Renal pelvis (tissue), 4 donors: ENCODE results near the gene SCN10A. TPM values are rescaled to one million over a fixed set of nuclear protein-coding genes. Genes with fewer than 3 reads are reported as not detected.

Experiments
- DNase-seq: peaks from one replicate; pipeline ENCODE4 v3.0.0-alpha.2; 2013
- polyA plus RNA-seq, 3 donors: library from polyadenylated mRNA; unstranded; fragments of 120-200 nt; gene quantifications; one replicate each; pipeline ENCODE4 v1.2.1, GENCODE V29; 2013; ENCODE audit not compliant: insufficient read length in 3 of 3

The SCN10A gene
- polyA plus RNA-seq, 3 donors: not detected

DNA sequence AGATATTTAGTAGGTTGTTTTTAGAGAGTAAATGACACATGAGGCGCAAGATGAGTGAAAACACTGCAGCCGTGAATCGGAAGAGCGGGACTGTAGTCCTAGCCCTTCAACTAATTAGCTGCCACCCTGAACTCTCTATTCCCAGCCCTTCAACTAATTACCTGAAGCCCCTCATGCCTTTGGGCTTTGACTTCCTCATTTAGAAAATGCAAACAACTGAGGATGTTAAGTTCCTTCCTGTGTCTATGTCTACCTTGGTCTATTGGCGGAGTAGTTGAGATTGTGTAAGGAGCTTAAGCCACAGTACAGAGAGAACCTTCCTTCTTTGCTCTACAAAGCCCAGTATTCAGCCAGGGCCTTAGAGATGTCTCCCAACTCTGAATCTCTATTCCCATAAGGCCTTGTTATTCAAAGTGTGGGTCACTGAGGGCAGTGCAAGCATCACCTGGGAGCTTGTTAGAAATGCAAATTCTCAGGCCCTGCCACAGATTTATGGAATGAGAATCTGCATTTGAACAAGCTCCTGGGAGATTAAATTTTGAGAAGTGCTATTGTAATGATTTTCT, 94.7 kb downstream of the SCN10A start:
- DNase-seq: no peak

DNA sequence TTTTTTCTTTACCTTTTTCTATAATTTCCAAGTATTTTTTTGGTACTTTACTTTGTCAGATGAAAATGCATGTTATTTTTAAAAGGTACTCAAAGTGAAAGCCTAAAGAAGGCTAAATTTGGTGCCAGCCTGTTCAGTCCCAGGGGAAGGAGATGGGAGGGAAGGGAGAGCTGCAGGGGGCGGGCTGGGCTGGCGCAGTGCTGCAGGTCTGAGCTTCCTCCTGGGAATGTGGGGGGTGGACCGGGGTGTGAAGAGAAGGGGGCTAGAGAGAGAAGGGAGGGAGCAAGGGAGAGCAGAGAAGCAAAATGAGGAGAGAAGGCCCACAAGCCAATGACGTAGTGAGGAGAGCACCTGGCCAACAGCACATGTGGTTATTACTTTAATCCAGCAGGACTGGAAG, 95.6 kb downstream of the SCN10A start:
- DNase-seq: no peak

DNA sequence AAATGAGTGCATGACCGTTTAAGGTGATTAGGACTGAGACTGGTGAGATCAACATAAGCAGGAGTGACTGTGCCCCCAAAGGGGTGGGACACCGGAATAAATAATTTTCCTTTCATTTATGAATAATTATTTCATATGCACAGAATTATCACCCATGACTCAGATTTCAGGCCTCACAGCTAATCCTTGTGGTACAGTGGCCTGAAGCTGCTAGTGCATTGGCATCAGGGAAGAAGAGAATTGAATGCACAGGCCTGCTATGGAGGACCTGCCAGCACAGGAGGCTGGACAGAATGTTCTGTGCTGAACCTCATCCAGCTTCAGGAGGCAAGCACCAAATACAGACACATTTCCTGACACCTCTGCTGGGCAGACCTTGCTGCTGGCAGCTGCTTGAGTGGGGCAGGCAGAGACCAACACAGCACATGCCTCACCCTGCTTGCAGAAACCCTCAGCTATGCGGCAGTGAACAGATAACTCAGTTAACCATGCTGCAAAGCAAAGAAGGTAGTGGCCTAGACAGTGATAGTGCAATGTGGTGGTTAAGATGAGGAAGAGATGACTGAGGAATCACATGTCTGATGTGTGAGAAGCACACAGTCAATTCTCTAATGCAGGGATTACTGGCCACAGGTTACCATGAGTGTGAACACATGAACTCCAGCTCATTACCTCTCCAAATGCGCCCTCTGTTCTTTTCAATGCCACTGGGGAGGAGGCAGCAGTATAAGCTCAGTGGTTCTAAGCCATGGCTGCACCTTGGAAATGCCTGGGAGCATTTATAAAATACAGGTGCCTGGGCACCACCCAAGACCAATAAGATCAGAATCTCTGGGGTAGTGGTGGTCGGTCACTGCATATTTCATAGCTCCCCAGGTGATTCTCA, 98.4 kb downstream of the SCN10A start:
- no peak for DNase-seq

DNA sequence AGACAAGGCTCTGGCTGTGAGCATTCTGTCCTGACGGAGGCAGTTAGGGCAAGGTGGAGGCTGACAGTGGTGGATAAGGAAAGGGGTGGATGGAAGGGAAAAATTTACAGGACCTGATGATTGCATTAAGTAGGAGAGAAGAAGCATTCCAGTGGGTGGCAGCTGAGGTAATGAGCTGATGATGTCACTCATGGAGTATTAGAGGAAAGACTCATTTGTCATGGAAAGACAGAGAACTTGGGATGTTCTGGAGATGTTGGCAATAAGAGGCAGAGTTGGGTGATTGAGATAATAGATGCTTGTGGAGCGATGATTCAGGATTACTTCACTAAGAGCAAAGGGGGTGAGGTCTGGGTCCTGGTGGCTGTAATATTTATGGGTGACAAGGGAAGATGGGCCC, 102.9 kb downstream of the SCN10A start:
- DNase-seq: no peak

DNA sequence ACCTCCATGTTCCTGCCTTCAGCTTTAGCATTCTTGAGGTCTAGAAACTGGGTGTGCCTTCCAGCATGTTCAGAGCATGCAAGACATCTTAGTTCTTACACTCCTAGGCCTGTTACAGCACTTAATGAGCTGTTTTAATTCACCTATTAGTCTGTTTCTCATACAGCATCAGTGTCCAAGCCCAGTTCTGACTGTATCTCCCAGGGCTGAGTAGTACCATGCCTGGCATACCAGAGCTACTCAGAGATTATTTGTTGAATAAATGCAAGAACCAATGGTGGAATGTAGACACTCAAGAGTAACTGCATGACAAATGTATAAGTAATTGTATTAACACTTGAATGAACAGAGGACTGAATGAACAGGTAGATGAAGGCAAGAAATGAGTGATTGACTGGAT, 104.7 kb downstream of the SCN10A start:
- DNase-seq: no peak

DNA sequence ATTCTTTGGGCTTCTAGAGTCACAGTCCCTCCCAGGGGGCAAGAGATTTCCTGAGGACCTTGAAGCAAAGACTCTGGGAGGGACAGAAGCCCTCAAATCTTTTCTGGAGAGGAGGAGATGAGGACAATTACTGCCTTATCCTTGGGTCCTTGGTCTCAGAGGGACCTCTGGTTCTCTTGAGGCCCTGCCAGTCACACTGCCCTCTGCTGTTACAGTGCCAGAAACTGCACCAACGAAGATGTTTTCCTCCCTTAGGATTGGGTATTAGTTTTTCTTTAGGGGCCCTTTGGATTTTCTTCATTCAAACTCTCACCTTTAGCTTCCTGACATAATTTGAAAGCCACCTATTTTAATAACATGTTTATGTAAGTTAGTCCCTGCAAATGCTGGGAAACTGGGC, 108.3 kb downstream of the SCN10A start:
- no peak for DNase-seq

DNA sequence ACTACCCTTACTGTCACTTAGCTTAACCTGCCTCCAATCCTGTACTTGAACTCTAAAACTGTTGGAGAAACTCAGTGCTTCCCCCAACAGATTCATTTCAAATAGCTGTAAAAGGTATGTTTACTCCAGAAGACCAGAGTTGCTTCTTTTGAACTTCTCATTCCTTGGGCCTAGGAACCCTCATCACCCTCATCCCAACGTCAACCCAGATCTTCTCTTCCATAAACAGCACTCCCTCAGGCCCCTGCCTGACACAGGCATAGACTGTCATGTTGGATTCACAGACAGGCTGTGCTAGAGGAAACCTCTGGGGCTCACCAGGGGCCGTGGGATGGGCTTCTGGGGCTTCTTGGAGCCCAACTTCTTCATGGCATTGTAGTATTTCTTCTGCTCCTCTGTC, 109.1 kb downstream of the SCN10A start:
- DNase-seq: no peak

DNA sequence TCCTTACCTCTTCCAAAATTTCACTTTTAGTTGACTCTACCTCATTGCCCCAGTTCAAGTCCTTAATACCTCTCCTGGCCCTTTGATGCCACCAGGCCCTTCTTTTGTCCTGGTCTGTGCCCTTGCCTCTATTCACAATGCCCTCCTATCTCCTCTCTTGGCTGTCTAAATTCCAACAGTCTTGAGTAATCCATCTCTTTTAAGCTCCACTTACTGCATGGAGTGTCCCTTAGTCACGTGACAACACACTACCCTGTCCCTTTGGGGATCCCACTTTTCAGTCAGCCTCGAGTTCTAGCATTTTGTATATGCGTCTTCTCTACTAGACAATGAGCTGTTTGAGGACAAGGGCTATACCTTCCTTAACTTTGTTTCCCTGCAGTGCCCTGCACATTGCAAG, 113.8 kb downstream of the SCN10A start:
- no peak for DNase-seq

DNA sequence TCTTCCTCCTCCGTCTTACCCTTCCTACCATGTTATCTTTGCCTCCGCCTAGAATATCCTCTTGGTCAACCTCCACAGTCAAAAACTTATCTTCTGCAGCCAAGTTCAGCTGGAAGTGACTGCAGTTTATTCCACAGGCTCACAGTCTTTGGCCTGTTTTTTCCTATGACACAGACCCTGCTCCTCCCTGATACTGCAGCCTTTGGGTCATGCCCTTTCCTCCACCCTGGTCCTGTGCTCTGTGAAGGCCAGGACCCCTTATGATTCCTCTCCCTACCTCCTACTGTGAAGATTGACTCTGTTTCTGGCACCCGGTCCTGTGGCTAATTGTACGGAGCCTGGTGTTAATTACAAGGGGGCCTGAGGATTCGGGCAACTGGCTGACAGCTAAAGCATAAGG, 117.3 kb downstream of the SCN10A start:
- no peak for DNase-seq

DNA sequence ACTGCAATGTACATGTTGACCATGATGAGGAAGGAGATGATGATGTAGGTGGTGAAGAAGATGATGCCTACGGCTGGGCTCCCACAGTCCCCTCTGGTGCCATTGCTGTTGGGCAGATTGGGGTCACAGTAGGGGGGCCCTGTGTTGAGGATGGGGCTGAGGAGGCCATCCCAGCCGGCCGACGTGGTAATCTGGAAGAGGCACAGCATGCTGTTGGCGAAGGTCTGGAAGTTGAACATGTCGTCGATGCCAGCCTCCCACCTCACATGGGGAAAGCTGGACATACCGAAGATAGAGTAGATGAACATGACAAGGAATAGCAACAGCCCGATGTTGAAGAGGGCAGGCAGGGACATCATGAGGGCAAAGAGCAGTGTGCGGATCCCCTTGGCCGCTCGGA, 118.0 kb downstream of the SCN10A start:
- DNase-seq: no peak

DNA sequence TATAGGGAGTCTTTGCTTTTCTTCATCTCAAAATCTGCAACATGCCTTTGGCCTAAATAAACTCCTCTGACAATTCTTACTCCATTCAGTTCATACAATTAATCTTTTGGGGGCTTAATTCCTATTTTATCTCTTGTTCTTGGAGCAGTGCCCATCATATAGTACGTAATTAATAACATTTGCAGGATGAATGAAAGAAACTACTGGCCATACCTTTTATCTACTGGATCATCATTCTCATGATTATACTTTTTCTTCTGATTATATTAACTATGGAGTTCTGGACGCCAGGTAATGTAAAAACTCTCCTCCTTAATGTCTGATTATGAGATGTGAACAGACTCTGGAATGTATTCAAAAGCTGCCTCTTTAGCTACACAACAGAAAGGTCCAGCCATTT, 120.0 kb downstream of the SCN10A start:
- no peak for DNase-seq

DNA sequence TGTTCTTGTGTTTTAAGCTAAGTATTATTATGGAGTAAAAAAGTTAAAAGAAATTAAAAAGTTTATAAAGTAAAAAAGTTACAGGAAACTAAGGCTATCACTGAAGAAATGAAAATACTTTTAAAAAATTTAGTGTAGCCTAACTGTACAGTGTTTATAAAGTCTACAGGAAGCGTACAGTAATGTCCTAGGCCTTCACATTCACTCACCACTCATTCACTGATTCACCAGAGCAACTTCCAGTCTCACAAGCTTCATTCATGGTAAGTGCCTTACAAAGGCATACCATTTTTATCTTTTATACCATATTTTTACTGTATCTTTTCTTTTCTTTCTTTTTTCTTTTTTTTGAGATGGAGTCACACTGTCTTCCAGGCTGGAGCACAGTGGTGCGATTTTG, 125.8 kb downstream of the SCN10A start:
- no peak for DNase-seq

DNA sequence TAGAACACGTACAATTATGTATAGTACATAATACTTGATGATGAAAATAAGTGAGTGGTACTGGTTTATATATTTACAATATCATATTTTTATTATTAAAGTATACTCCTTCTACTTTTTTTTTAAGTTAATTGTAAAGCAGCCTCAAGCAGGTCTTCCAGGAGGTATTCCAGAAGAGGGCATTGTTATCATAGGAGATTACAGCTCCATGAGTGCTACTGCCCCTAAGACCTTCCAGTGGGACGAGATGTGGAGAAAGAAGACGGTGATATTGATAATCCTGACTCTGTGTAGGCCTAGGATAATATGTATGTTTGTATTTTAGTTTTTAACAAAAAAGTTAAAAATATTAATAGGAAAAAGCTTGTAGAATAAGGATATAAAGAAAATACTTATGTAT, 126.2 kb downstream of the SCN10A start:
- DNase-seq: no peak

DNA sequence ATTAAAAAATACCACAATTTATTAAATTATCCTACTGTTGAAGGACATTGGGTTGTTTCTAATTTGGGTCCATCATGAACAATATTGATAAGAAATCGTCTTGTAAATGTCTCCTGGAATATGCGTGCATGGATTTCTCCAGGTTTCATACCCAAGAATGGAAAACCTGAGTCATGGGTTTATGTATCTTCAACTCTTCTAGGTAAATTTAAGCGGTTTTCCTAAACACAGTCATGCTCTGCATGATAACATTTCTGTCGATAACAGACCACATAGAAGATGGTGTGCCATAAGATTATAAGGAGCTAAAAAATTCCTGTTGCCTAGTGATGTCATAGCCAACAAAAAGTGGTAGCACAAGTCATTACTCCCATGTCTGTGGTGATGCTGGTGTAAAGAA, 126.7 kb downstream of the SCN10A start:
- DNase-seq: no peak

DNA sequence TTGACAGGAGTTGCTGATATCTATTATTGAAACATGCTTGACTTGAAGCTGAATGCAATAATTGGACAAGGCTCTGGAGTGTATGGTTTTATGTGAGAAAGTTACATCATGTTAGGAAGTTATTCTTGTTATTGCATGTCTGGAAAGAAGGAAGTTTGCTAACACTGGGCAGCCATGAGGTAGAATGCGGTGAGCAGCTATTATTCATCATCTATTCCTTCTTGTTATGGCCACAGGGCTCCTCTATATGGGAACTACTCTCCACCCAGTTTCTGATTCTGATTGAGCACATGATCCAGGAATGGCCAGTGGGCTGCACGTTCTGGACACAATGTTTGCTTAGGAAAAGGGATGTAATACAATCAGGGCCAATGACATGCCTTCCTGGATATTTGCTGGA, 128.7 kb downstream of the SCN10A start:
- no peak for DNase-seq

DNA sequence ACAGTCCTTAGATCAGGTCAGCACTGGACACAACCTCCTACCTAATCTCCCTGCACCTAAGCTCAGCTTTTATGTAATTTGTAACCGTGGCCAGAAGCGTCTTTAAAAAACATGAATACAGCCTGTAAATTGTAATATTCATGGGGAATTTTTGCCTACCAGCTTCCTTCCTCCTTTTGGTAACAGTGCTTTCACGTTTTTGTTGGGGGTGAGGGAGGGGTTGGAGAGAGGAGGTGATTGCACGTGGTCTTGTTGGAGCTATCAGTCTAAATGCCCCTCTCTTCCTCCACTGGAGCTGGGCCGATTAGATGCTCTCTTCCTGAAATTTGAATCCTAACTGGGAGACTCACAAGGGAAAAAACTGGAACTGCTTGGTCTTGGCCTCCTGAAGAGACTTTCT, 131.5 kb downstream of the SCN10A start:
- no peak for DNase-seq

DNA sequence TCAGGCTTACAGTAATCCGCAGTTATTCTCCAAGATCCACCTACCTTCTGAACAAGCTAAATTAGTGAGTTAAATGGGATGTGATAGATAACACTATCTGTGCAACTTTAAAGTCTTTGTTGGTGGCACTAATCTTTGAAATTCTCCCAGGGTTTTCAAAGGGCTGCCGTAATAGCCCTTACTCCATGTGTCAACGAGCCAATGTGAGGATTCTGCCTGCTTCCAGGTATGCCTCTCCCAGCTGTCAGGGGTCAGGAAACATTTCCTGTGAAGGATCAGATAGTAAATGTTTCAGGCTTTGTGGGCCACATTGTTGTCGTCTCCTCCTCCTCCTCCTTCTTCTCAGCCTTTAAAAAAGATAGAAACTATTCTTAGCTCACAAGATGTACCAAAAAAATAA, 146.3 kb downstream of the SCN10A start:
- no peak for DNase-seq

DNA sequence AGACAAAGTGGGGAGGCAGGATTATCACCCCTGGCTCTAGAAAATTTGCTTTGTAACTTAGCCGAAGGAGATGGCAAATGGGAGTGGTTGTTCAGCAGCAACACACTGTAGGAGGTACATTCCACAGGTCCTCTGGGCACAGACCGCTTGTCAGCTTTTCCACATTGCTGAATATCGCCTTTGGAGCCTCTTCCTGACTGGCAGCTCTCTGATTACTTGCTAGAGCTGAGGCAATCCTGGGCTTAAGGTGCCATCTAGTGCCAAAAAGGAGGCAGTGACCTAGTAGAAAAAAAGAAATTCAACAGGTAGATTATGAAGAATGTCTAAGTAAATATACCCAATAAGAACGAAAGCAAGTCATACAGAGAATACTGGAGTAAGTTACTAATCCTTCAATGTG, 153.5 kb downstream of the SCN10A start:
- no peak for DNase-seq

DNA sequence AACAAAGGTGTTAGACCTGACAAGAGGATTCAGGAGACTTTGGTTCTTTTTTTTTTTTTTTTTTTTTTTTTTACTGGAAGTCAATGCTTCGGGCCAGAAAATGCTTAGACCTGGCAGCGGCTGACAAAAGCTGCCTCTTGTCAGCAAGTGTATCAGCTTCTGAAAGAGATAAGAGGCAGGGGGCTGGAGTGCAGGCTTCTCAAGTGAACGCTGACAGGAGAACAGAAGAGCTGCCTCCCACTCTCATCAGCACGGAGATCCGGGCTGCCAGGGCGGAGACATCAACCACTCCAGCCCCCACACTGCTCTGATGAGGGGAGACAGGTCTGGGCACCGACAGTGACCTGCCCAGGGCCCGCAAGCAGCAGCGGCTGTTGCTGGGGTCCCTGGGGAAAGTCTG, 157.2 kb downstream of the SCN10A start:
- DNase-seq: no peak

DNA sequence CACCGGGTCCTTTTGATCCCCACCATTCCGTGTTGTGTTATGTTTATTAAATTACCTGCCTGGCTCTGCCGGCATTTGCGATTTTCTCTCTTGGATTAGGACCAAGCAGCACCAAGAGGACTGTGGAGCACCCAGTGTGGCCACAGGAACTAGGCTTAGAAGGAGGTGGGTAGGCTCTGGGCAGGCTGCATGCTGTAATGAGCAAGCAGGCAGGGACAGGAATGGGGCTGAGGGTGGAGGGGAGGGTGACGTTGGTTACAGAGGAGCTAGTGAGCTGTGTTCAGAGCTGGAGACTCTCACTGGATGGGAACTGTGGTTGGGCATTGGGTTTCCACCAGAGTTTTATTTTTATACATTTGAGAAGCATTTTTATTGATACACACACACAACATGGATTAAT, 158.6 kb downstream of the SCN10A start:
- no peak for DNase-seq

DNA sequence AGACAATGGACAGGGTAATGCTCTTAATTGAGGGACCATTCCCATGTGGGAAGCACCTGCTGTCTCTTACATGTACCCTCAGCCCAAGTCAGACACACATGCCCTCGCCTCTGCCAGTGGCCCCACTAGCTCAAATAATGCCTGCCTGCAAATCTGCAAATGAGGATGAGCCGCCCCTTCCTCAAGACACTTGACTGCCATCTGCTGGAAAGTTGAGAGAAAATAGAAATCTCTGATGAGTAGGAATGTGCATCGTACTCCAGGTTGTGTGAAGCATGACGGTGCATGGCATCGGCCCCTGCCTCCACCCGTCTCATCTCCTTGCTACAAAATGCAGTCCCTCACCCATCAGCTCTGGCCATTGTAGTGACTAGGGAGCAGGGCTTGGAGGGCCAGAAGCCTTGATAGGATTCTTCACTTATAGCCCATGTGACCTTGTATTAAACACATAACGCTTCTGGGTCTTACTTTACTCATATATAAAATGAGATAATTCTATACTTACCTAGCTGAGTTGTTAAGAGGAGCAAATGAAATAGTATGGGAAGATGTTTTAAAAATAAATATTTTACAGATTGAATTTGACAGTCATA, 160.2 kb downstream of the SCN10A start:
- peak; percentile 64 for DNase-seq

DNA sequence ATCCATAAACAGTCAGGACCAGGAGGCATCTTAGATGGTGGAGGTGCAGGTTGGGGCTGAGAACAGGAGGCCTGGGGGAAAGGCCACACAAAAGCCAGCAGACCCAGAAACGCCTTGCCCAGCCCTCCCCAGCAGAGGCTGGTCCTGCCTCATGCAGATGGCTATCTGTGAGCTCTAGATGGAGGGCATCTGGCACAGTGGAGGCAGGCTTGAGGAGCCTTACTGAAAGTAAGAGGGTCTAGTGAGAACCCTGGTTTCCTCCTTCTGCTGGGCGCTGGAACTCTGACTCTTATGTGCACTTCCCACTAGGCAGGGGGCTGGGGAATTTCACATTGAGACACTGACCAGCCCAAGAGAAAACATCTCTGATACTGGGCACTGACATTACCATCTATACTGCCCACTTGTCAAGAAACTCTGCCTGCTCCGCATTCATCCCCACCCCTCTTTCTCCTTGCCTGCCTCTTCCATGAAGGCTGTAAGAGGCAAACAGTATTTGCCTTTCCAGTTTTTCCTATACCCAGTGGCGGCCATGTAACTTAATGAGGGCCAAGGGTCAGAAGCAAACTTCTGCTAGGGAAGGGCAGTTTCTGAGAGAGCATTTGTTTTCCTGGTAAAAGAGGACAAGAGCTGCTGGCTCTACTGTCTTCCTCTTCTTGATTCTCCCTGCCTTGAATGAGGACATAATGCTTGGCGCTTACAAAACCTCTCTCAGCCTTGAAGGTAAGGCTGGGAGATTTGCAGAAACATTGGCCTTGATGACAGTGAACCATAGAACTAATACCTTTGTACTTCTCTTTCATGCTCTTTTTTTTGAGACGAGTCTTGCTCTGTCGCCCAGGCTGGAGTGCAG, 162.1 kb downstream of the SCN10A start:
- no peak for DNase-seq

DNA sequence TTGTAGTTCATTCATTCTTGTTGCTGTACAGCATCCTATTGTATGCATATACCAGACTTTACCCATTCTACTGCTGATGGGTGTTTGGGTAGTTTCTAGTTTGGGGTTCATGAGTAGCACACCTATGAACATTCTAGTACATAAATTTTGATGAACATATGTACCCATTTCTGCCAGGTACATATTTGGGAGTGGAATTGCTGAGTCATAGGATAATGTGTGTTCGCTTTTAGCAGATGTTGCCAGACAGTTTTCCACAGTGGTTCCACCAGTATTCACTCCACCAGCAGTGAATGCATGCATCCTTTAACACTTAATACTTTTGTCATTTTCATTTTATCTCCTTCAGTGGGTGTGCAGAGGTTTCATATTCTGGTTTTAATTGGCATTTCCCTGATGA, 163.1 kb downstream of the SCN10A start:
- no peak for DNase-seq
